Left cardiac atrium (tissue), 4 donors: ENCODE measurements around the gene PRRX2. TPM values are rescaled to one million over a fixed set of nuclear protein-coding genes. Genes with fewer than 3 reads are reported as not detected.

Source experiments
- ATAC-seq, 2 donors: fragments of 200-7000 bp; cut with Tn5 transposase; one replicate each; pipeline ENCODE4 v1.9.1; 2020; ENCODE audit warnings: mild to moderate bottlenecking in 2 of 2, moderate library complexity in 2 of 2
- DNase-seq: peaks from one replicate; pipeline ENCODE4 v3.0.0-alpha.2; 2020
- intact Hi-C, 2 donors: fragments of 100-400 bp; cut with DNase I; formaldehyde crosslinking; loops; one replicate each; pipeline versions ENCODE4 v1.14.1 to v1.15.1; 2022 to 2023
- total RNA-seq, 2 donors: library from RNA; stranded (reverse); fragmentation: NEBNext Ultra II Directional; extraction: Animal tissue kit (Norgen Biotek cat#: 25700); gene quantifications; one replicate each; pipeline ENCODE4 v1.2.1, GENCODE V29; 2021
- donor health status: DM: no; HTN: yes; CAD: no.
- donor health status: DM: no; HTN: yes; CAD: no; lungs with severe emphysema.
- donor health status: DM: yes; HTN: yes; CAD: no.
- donor health status: Dilated cardiomyopathy.

Gene PRRX2
- total RNA-seq, 2 donors from 2014 or later: 1.8 to 5.3 TPM

- DNase-seq: no peak
- intact Hi-C loops: no loop called here
- no peak for ATAC-seq
Observed at GRCh38 chr9:129669946-129670345, 4.5 kb downstream of the PRRX2 start.

GRCh38 chr9:129671065-129671464 lies 5.6 kb downstream of the PRRX2 start:
- ATAC-seq (no peak), DNase-seq (no peak)
- intact Hi-C loops: no loop called here

GRCh38 chr9:129671519-129671918 lies 6.1 kb downstream of the PRRX2 start:
- ATAC-seq (no peak), DNase-seq (no peak)
- intact Hi-C loops: no loop called here

- ATAC-seq (no peak), DNase-seq (no peak)
- intact Hi-C loops: no loop called here
Observed at GRCh38 chr9:129672702-129673101, 7.3 kb downstream of the PRRX2 start.

GRCh38 chr9:129673602-129674001 lies 8.2 kb downstream of the PRRX2 start:
- no peak for ATAC-seq
- no peak for DNase-seq
- intact Hi-C loops: no loop called here

GRCh38 chr9:129674229-129674628 lies 8.8 kb downstream of the PRRX2 start:
- DNase-seq (no peak), ATAC-seq (no peak)
- intact Hi-C loops: no loop called here

- ATAC-seq (no peak), DNase-seq (no peak)
- intact Hi-C loops: no loop called here
Observed at GRCh38 chr9:129675620-129676019, 10.2 kb downstream of the PRRX2 start.

GRCh38 chr9:129676287-129676686 lies 10.8 kb downstream of the PRRX2 start:
- ATAC-seq (no peak), DNase-seq (no peak)
- intact Hi-C loops: no loop called here

GRCh38 chr9:129676975-129677374 lies 11.5 kb downstream of the PRRX2 start:
- intact Hi-C loops: no loop called here
- ATAC-seq: peak; percentile 14 to 45

GRCh38 chr9:129677456-129677855 lies 12.0 kb downstream of the PRRX2 start:
- intact Hi-C loops: no loop called here
- DNase-seq (no peak), ATAC-seq (peak; percentile 9 to 39)

More at GRCh38 chr9:129676975-129677374, 11.5 kb downstream of the PRRX2 start:
- no peak for DNase-seq

- intact Hi-C loops: no loop called here
- DNase-seq (no peak), ATAC-seq (no peak)
Observed at GRCh38 chr9:129678844-129679243, 13.4 kb downstream of the PRRX2 start.

GRCh38 chr9:129679537-129679936 lies 14.1 kb downstream of the PRRX2 start:
- no peak for DNase-seq
- no peak for ATAC-seq
- intact Hi-C loops: no loop called here

- DNase-seq: no peak
- intact Hi-C loops: no loop called here
- no peak for ATAC-seq
Observed at GRCh38 chr9:129681924-129682323, 16.5 kb downstream of the PRRX2 start.

GRCh38 chr9:129682381-129682780 lies 16.9 kb downstream of the PRRX2 start:
- DNase-seq: no peak
- ATAC-seq: no peak
- intact Hi-C loops: no loop called here

- ATAC-seq: no peak
- intact Hi-C loops: no loop called here
- DNase-seq: no peak
Observed at GRCh38 chr9:129685220-129685932, 19.9 kb downstream of the PRRX2 start.

GRCh38 chr9:129685933-129686259 lies 20.4 kb downstream of the PRRX2 start:
- ATAC-seq: no peak
- intact Hi-C loops: no loop called here
- no peak for DNase-seq

- ATAC-seq (no peak), DNase-seq (no peak)
- intact Hi-C loops: no loop called here
Observed at GRCh38 chr9:129686736-129687135, 21.3 kb downstream of the PRRX2 start.

GRCh38 chr9:129687391-129687790 lies 21.9 kb downstream of the PRRX2 start:
- intact Hi-C loops: no loop called here
- ATAC-seq: no peak
- no peak for DNase-seq

- DNase-seq (no peak), ATAC-seq (no peak)
- intact Hi-C loops: no loop called here
Observed at GRCh38 chr9:129688285-129689043, 23.0 kb downstream of the PRRX2 start.

- DNase-seq (no peak), ATAC-seq (no peak)
- intact Hi-C loops: no loop called here
Observed at GRCh38 chr9:129692534-129692933, 27.1 kb downstream of the PRRX2 start.

GRCh38 chr9:129693741-129694140 lies 28.3 kb downstream of the PRRX2 start:
- DNase-seq (no peak), ATAC-seq (no peak)
- intact Hi-C loops: no loop called here
